HG02973 (cell line): ENCODE data around the gene MICOS13.
A peak's percentile ranks its signal among the peaks of the same experiment; 100 is the strongest.
"Not testable (repeated sequence)": the region's sequence is repeated elsewhere in the genome, so short reads cannot be mapped to it uniquely, and the experiment has no call there.

Source experiments
- ATAC-seq: cut with Tn5 transposase; IDR thresholded peaks from one replicate; pipeline ENCODE4 v1.9.1; 2021; ENCODE audit warnings: moderate library complexity; ENCODE audit not compliant: unreplicated experiment

MICOS13 gene

GRCh38 chr19:5700455-5701092 is 20.3 kb upstream of the MICOS13 start:
- ATAC-seq, result no peak

GRCh38 chr19:5698635-5699422 is 18.5 kb upstream of the MICOS13 start:
- ATAC-seq, result no peak

- ATAC-seq, result no peak
Measured at GRCh38 chr19:5697890-5698634, 17.7 kb upstream of the MICOS13 start.

DNA sequence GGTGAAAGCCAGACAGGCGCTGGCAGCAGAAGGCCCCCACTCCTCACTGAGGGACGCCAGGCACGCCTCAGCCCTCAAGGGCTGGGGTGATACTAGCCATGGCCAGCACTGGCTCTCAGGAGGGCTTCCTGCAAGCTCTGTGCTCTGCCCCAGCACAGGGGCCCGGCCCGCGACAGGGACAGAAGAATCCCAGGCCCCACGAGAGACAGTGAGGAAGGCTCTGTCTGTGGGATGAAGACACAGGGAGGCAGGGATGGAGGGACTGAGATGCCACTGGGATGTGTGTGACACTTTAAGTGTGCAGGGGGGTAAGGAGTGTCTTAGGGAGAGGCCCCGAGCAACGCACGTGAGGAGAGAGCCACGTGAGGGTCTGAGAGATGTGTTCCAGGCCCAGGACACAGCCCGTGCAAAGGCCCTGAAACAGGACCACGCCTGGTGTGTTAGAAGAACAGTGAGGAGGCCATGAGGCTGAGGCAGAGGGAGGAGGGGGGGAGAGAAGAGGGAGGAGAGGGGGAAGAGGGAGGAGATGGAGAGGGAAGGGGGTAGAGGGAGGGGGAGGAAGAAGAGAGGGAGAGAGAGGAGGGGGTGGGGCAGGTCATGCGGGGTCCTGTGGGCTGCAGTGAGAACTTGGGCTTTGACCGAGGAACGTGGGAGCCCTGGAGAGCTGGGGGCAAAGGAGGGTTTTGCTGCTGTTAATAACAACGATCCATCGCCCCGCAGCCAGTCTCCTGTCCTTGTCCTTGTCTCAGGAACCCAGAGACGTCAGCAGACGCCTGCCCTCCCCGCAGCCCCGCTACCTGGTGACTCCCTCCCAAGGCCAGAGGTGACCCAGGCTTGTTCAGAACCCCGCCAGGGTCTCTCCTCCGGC is 16.9 kb upstream of the MICOS13 start:
- ATAC-seq, result no peak

GRCh38 chr19:5696196-5697021 is 16.1 kb upstream of the MICOS13 start:
- no peak for ATAC-seq

DNA sequence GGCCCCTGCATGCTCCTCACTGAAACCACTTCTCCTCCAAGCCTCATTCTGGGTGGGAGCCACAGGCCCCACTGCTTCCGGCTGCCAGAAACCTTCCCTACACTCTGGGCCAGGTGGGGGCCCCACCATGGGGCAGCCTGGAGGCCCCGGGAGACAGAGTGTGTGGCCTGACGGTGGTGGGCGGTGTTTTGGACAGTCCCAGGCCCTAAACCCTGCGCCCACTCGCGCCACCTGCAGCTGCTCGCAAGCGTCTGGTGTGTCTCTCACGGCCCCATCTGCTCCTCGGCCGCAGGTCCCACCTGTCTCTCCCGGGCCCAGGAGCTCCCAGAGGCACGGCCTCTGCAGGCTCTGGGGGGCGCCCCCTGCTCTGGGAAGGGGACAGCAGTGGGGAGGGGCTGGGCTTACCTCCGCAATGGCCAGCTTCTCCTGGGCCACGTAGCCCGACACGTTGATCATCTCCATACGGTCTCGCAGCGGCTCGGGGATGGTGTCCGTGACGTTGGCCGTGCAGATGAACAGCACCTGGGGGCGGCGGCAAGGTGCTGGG is 15.4 kb upstream of the MICOS13 start:
- ATAC-seq, result no peak

- no peak for ATAC-seq
Measured at GRCh38 chr19:5694956-5695648, 14.8 kb upstream of the MICOS13 start.

DNA sequence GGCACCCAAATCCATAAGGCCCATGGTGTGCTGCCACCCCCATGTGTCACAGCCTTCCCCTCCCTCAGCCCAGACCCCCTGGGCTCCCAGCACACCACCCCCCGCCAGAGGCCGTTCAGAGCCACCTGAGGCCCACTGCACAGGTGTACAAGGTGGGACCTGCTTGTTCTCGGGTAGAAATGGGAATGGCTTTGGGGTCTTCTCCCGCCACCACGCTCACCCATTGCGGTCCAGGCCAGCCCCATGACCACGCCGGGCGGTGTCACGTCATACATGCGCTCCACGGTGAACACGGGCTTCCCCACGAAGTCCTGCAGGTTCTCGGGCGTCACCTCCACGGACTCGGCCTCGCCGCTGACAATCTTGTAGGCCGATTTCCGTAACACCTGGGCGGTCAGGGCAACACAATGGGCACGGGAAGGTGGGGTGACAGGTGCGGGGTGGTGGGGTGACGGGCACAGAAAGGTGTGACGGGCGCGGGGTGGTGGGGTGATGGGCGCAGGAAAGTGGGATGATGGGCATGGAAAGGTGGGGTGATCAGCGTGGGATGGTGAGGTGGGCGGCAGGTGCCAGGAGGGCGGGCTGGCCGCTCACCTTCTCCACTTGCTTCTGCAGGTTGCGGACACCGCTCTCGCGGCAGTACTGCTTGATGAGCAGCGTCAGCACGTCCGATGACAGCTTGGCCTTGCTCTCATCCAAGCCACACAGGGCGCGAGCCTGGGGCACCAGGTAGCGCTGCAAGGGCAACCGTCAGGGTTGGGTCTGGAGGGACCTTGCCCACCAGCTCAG is 14.0 kb upstream of the MICOS13 start:
- ATAC-seq, result no peak

DNA sequence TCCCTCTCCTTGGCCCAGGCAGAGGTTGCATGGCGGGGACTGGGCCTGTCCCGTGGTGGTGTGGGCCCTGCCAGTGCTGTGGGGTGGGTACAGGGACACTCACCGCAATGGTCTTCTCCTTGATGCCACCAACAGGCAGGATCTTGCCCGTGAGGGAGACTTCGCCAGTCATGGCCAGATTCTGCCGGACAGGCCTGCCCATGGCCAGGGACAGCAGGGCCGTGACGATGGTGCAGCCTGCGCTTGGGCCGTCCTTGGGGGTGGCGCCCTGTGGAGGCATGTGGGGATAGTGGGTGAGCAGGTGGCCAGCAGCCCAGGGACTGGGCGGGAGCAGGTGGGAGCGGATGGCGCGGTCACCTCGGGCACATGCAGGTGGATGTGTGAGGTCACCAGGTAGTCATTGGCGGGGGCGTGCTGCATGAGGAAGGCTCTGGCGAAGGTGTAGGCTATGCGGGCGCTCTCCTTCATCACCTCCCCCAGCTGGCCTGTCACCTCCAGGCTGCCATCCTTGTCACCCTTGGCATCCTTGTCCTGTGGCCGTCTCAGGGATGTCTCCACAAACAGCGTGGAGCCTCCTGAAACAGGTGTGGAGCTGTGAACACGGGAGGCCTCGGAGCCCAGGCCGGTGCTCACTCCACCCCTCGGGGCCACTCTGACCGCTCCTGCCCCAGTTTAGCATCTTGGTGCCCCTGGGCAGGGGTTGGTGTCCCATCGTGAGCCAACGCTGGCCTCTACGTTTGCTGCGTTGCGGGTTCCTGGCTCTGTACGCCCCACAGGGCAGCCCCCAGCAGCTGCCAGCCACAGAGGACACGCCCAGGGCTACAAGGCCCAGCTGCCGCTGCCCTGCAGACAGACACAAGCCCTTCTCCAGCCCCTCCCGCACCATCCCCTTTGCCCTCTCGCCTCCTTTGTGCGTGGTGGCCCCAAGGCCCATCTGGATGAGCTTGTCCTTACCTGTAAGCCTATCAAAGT is 13.2 kb upstream of the MICOS13 start:
- ATAC-seq, result no peak

DNA sequence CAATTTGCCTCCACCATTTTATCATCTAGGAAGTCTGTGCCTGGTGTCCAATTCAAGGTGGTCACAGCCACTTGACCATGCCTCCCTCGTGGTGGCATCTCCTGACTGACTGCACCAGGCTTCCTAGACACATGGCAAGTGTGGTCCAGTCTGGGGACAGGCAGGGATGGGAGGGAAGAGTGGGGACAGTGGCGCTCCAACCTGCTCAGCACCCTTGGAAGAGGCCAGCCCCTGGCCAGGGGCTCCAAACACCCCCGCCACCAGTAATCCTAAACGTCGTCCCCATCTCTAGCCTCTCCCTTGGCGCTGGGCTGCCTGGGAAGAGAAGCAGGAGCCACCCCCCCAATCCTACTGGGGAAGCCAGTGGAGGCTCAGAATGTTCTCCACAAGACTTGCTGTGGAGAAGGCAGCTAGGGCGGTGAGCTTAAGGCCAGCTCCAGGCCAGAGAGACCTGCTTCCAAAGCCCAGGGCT is 12.4 kb upstream of the MICOS13 start:
- ATAC-seq, result no peak

GRCh38 chr19:5691822-5692722 is 11.8 kb upstream of the MICOS13 start:
- no peak for ATAC-seq

DNA sequence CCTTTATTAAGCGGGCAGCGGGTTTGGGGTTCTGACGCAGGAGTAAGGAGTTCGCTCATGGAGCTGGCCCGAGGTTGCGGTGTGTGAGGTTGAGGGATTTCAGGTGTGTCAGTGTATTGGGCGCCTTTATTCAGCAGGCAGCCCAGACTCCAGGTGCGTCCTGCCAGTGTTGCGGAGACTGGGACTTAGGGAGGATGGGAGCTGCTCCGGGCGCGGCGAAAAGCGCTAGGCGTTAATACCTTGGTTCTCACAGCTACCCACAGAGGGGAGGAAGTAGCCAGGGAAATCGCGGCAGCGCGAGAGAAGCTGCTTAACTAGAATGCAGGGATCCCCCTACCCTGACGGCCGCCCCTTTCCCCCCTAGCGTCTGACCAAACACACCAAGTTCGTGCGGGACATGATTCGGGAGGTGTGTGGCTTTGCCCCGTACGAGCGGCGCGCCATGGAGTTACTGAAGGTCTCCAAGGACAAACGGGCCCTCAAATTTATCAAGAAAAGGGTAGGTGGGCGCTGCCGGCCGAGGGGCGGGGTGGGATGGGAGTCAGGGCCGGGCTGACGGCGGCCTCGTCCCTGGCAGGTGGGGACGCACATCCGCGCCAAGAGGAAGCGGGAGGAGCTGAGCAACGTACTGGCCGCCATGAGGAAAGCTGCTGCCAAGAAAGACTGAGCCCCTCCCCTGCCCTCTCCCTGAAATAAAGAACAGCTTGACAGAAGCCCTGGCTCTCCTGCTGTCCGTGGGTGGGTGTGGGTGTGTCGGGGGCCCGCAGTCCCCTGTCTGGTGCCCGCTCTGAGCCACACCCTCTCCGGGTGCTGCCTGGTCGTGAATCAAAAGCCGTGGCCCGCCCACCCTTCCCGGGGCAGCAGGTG is 10.9 kb upstream of the MICOS13 start:
- ATAC-seq, result no peak

DNA sequence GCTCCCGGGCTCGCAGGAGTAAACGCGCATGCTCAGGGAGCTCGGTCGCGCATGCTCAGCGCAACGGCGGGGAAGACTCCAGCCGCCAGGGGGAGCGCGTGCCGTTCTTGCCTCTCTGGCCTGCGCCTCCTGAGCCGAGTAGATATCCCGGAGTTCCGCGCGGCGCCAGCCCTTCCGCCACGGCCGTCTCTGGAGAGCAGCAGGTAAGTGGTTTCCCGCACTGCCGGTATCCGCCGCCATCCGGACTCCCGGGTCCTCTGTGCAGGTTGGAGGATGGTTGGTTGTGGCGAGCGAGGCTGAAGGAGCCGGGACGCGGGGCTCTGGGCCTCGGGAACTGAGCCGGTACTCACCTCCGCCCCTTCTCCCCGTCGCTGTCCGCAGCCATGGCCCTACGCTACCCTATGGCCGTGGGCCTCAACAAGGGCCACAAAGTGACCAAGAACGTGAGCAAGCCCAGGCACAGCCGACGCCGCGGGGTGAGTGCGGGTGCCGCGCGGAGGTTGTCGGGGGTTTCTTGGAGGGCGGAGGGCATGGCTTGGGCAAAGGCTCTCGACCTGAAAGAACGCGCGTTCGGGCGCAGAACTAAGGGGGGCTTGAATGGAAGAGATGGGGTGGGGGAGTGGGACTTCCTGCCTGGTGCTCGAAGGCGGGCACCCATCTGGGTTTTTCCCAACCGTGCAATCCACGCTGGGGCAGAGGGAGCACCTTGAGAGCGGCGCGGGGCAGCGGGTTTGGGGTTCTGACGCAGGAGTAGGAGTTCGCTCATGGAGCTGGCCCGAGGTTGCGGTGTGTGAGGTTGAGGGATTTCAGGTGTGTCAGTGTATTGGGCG is 10.0 kb upstream of the MICOS13 start, which contains the start of gene RPL36:
Gene RPL36 (plus strand): TSS at position 171 of the 830 bp plus-strand sequence. CDS start 213 bp downstream, at position 384.
- peak; percentile 41 for ATAC-seq

- ATAC-seq, result not testable (repeated sequence)
Measured at GRCh38 chr19:5688262-5688881, 8.1 kb upstream of the MICOS13 start.
